Measurements from ENCODE around the gene NSF. TPM values are rescaled to one million over a fixed set of nuclear protein-coding genes. Genes with fewer than 3 reads are reported as not detected.

Gene NSF
- total and polyA plus RNA-seq, 2 donors (not counting 1 experiment from before 2014, with no cell fraction given): 65.5 to 66.7 TPM

DNA sequence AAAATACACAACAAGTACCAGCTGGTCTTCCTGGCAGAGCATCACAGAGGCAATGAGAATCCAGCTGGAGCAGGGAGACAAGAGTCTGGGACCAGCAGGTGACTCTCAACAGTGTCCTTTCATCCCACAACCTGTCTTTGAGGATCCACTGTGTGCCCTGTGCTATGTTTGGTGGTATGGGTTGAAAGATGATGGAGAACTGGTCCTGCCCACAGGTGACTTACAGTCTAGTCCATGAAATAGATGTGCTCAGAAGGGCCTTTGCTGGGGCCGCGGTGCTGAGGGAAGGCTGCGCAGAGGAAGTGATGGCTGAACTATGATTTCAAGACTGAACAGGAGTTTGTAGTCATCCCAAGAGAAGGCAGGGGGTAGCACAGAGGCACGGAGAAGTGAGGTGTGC lies 210.1 kb downstream of the NSF start:
- Histone ChIP-seq H3K4me2 (ENCODE audit: extremely low read depth, insufficient read depth, low read length) (no peak overlapping the region), H3K79me2 (ENCODE audit: control insufficient read depth, insufficient read depth, low read length) (no peaks in the 10 kb centered on the region), H4K20me1 (ENCODE audit: control insufficient read depth, extremely low read depth, insufficient read depth, low read length) (no peaks in the 10 kb centered on the region), H3K9ac (ENCODE audit: insufficient read depth, low read length) (no peak overlapping the region), H3K4me3 (replicated peaks in 1 of 4; ENCODE audit: control extremely low read depth in 1 of 4, insufficient read depth in 1 of 4, low read depth in 3 of 4, low read length in 4 of 4) (no peak overlapping the region), H3K36me3 (ENCODE audit: control insufficient read depth, insufficient read depth, low read length) (no peaks in the 10 kb centered on the region), H3K27me3 (ENCODE audit: control insufficient read depth, insufficient read depth, low read length) (peaks cover 10% of the 10 kb centered on the region), H3K27ac (ENCODE audit: insufficient read depth, low read length) (no peak overlapping the region), H3K4me1 (ENCODE audit: control insufficient read depth, extremely low read depth, insufficient read depth, low read length) (no peaks in the 10 kb centered on the region), H2AFZ (ENCODE audit: low read length) (no peak overlapping the region), H3K9me3 (ENCODE audit: control insufficient read depth, insufficient read depth, low read depth, low read length) (no peaks in the 10 kb centered on the region)
- no peak for DNase-seq (ENCODE audit: low read depth in 2 of 2)
- TF ChIP-seq EZH2 (IDR thresholded peaks at IDR 0.05; ENCODE audit: low read length, missing control alignments): no peak
- TF ChIP-seq, protein P1, sequence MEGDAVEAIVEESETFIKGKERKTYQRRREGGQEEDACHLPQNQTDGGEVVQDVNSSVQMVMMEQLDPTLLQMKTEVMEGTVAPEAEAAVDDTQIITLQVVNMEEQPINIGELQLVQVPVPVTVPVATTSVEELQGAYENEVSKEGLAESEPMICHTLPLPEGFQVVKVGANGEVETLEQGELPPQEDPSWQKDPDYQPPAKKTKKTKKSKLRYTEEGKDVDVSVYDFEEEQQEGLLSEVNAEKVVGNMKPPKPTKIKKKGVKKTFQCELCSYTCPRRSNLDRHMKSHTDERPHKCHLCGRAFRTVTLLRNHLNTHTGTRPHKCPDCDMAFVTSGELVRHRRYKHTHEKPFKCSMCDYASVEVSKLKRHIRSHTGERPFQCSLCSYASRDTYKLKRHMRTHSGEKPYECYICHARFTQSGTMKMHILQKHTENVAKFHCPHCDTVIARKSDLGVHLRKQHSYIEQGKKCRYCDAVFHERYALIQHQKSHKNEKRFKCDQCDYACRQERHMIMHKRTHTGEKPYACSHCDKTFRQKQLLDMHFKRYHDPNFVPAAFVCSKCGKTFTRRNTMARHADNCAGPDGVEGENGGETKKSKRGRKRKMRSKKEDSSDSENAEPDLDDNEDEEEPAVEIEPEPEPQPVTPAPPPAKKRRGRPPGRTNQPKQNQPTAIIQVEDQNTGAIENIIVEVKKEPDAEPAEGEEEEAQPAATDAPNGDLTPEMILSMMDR (conservative IDR thresholded peaks at IDR 0.05 in 1 of 2, IDR thresholded peaks at IDR 0.05 in 1 of 2; ENCODE audit: low read depth in 1 of 2, low read length in 2 of 2): no peak

DNA sequence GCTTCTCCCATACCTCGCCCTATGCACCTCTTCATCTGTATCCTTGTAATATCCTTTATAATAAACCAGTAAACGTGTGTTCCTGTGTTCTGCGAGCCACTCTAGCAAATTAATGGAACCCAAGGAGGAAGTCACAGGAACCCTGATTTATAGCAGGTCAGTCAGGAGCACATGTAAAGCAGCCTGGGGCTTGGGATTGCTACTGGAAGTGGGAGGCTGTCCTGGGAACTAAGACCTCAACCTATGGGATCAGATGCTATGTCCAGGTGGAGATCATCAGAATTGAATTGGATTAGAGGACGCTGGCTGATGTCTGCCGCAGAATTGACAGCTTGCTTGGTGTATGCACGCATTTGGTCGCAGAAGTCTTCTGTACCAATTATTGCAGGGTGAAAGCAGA lies 212.3 kb downstream of the NSF start:
- H3K4me2 ChIP-seq (ENCODE audit: extremely low read depth, insufficient read depth, low read length): no peak overlapping the region
- no peaks in the 10 kb centered on the region for H3K9me3 ChIP-seq (ENCODE audit: control insufficient read depth, insufficient read depth, low read depth, low read length)
- no peaks in the 10 kb centered on the region for H4K20me1 ChIP-seq (ENCODE audit: control insufficient read depth, extremely low read depth, insufficient read depth, low read length)
- H3K4me1 ChIP-seq (ENCODE audit: control insufficient read depth, extremely low read depth, insufficient read depth, low read length): no peaks in the 10 kb centered on the region
- H3K9ac ChIP-seq (ENCODE audit: insufficient read depth, low read length): no peak overlapping the region
- H3K27me3 ChIP-seq (ENCODE audit: control insufficient read depth, insufficient read depth, low read length): peaks cover 14% of the 10 kb centered on the region
- DNase-seq (ENCODE audit: low read depth in 2 of 2): no peak
- H3K4me3 ChIP-seq (replicated peaks in 1 of 4; ENCODE audit: control extremely low read depth in 1 of 4, insufficient read depth in 1 of 4, low read depth in 3 of 4, low read length in 4 of 4): no peak overlapping the region
- no peaks in the 10 kb centered on the region for H3K79me2 ChIP-seq (ENCODE audit: control insufficient read depth, insufficient read depth, low read length)
- H3K36me3 ChIP-seq (ENCODE audit: control insufficient read depth, insufficient read depth, low read length): no peaks in the 10 kb centered on the region
- no peak for TF ChIP-seq EZH2 (IDR thresholded peaks at IDR 0.05; ENCODE audit: low read length, missing control alignments)
- TF ChIP-seq, protein P1 (conservative IDR thresholded peaks at IDR 0.05 in 1 of 2, IDR thresholded peaks at IDR 0.05 in 1 of 2; ENCODE audit: low read depth in 1 of 2, low read length in 2 of 2): no peak
- no peak overlapping the region for H2AFZ ChIP-seq (ENCODE audit: low read length)
- H3K27ac ChIP-seq (ENCODE audit: insufficient read depth, low read length): no peak overlapping the region

DNA sequence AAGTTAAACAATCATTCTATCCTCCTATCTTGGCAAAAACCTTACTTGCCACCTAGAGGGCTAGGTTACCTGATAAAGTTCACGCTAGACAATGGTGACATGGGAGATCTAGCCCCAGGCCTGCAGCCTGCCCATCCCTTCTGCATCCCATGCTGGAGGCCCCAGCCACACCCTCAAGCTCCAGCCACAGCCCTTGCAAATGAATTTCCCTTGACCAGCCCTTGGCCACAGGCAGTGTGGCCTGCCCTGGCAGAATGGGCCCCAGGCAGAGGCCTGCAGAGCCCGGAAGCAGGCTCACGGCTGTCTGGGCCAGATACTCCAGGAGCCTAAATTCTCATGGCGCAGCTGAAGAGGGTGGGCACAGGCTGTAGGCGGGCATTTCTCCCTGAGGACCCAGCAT lies 213.1 kb downstream of the NSF start:
- Histone ChIP-seq H3K27me3 (ENCODE audit: control insufficient read depth, insufficient read depth, low read length) (peaks cover 14% of the 10 kb centered on the region), H3K79me2 (ENCODE audit: control insufficient read depth, insufficient read depth, low read length) (no peaks in the 10 kb centered on the region), H3K9ac (ENCODE audit: insufficient read depth, low read length) (no peak overlapping the region), H3K4me1 (ENCODE audit: control insufficient read depth, extremely low read depth, insufficient read depth, low read length) (no peaks in the 10 kb centered on the region), H4K20me1 (ENCODE audit: control insufficient read depth, extremely low read depth, insufficient read depth, low read length) (no peaks in the 10 kb centered on the region), H3K9me3 (ENCODE audit: control insufficient read depth, insufficient read depth, low read depth, low read length) (no peaks in the 10 kb centered on the region), H3K36me3 (ENCODE audit: control insufficient read depth, insufficient read depth, low read length) (no peaks in the 10 kb centered on the region), H3K4me2 (ENCODE audit: extremely low read depth, insufficient read depth, low read length) (no peak overlapping the region), H3K27ac (ENCODE audit: insufficient read depth, low read length) (no peak overlapping the region), H2AFZ (ENCODE audit: low read length) (no peak overlapping the region), H3K4me3 (replicated peaks in 1 of 4; ENCODE audit: control extremely low read depth in 1 of 4, insufficient read depth in 1 of 4, low read depth in 3 of 4, low read length in 4 of 4) (no peak overlapping the region)
- no peak for DNase-seq (ENCODE audit: low read depth in 2 of 2)
- TF ChIP-seq EZH2 (IDR thresholded peaks at IDR 0.05; ENCODE audit: low read length, missing control alignments): no peak
- TF ChIP-seq, protein P1 (conservative IDR thresholded peaks at IDR 0.05 in 1 of 2, IDR thresholded peaks at IDR 0.05 in 1 of 2; ENCODE audit: low read depth in 1 of 2, low read length in 2 of 2): no peak
